Gastroesophageal sphincter (tissue), 3 donors: ENCODE data around the gene TMED8.

Experiments used
- CTCF ChIP-seq, 4 experiments: fragments of 200-600 bp in 2 of 4; fragments of 450-650 bp in 2 of 4; sonication (generic) in 1 of 4; IDR thresholded peaks; one replicate each; pipeline ENCODE4 v1.5.1; 2017 to 2019; ENCODE audit warnings: antibody characterized with exemption in 4 of 4, mild to moderate bottlenecking in 2 of 4, moderate library complexity in 2 of 4
- EP300 ChIP-seq: sonication (generic); formaldehyde crosslinking; IDR thresholded peaks from one replicate; pipeline ENCODE4 v1.6.1; 2017; ENCODE audit warnings: antibody characterized with exemption, mild to moderate bottlenecking

GRCh38 chr14:77302926-77303325 is 74.0 kb downstream of the TMED8 start:
- TF ChIP-seq EP300 (no peak), CTCF (IDR thresholded peaks at IDR 0.05) (no peak)
